NCI-H2029 (cell line): ENCODE measurements around the gene ACTL8.

Experiments
- DNase-seq: peaks from one replicate; lab custom pipeline; 2025; lab: John Stamatoyannopoulos, UW

The ACTL8 gene

DNA sequence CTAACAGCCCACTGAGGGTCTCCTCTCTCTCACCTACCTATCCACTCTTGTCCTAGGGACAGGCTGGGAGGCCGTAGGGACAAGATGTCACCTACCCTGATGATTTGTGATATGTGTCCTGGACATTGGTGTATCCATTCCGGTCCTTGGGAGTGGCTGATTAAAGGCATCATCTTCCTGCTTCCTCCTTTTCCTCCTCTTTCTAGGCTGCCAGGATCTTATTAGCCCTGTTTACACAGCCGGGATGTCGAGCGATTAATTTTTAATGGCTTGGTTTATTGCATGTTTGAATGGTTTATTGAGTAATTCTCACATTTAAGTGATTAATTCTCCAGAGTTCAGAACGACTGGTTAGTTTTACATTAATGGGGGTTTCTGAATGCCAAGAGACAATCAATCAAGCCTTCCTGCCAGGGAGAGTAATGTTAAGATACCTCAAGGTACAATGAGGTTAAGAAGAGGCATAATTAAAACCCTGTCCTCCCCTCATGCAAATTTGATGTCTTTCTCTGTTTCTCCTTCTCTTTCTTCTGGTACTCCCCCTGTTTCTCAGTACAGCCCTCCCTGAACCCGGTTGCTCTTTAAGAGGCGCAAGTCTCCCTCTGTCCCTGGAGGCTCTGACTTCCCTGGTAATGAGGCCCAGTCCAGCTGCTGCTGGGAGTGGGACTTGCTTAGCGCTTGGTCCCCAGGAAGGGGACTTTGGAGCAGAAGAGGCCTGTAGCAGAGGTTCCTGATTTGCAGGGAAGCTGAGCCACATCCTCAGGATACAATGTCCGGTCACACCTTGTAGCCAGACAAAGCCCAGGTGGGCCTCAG lies 50.9 kb downstream of the ACTL8 start:
- DNase-seq = no peak

DNA sequence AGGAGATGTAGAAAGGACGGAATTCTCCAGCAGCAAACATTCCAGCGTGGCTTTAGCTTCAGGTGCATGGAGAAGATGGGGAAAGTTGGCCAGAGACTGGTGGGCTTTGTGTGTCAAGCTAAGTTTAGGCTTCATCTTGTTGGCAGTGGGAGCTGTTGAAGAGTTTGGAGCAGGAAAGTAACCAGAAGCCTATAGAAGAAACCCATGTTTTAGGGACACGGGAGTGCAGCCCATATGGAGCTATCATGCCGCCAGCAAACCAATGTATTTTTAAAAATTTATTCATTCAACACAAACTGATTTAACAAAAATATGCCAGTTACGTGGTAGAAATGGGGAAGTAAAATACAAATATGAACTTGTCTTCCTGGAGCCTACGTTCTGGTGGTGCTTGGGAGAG lies 53.7 kb downstream of the ACTL8 start:
- no peak for DNase-seq

DNA sequence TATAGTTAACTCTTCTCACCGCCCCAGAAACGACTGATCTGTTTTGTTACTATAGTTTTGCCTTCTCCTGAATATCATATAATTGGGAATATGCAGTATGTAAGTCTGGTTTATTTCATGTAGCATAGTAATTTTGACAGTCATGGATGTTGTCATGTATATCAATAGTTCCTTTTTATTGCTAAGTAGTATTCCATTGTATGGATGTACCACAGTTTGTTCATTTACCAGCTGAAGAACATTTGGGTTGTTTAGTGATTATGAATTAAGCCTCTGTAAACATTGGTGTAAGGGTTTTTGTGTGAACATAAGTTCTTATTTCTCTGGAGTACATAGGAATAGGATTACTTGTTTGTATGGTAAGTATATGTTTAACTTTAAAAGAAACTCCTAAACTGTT lies 55.5 kb downstream of the ACTL8 start:
- DNase-seq = no peak

DNA sequence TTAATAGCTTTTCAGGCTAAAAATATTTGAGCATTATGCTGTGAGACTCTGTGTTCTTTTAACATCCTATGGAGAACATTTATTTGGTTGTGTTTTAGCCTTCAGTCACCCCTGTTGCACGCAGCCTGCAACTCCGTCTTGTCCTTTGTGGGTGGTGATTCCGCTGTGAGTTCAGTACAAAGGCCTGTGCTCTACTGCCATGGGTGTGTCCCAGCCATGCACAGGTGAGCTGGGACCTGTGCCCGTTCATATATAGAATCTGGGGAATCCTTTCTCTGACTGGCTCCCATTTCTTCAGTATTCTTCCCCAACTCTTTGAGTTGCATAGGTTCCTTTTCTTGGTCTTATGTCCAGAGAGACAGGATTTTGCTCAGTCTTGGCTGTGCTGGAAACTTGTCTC lies 61.4 kb downstream of the ACTL8 start:
- DNase-seq = no peak

DNA sequence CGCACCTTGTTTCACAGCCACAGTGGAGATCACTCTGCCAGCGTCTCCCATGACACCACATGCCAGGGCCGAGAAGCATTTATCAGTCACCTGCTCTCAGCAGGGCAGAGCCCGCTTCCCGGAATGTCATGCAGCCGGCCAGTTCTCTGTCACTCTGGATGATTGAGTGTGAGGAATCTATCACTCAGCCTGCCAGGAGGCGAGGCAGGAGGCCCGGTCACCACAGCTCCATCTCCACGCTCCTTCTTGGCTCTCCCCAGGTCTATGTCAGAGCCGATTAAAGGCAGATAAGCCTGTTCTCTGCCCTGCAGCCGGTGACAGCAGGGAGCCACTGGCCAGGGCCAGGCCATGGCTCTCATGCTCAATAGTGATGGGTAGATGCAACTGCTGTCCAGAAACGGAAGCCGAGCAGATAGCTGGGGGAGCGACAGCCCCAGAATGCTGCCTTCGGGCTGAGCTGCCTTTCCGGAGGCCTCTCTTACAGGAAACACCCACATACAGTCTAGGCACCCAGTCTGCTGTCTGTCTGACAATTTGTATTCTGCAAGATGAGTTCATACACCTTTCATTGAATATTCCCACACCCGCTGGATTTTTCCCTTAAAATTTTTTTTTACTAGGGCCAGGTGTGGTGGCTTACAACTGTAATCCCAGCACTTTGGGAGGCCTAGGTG lies 64.1 kb downstream of the ACTL8 start:
- no peak for DNase-seq

DNA sequence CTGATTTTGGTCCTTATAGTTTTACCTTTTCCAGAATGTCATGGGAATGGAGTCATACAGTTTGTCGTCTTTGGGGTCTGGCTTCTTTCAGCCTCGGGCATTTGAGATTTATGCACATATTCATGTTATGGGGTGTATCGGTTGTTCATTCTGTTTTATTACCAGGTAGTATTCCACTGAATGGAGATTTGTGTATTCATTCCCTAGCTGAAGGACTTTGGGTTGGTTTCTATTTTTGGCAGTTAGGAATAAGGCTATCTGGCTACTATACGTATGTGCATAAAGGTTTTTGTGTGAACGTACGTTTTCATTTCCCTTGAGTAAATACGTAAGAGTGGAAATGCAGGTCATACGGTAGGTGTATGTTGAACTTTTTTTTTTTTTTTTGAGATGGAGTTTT lies 65.1 kb downstream of the ACTL8 start:
- no peak for DNase-seq

DNA sequence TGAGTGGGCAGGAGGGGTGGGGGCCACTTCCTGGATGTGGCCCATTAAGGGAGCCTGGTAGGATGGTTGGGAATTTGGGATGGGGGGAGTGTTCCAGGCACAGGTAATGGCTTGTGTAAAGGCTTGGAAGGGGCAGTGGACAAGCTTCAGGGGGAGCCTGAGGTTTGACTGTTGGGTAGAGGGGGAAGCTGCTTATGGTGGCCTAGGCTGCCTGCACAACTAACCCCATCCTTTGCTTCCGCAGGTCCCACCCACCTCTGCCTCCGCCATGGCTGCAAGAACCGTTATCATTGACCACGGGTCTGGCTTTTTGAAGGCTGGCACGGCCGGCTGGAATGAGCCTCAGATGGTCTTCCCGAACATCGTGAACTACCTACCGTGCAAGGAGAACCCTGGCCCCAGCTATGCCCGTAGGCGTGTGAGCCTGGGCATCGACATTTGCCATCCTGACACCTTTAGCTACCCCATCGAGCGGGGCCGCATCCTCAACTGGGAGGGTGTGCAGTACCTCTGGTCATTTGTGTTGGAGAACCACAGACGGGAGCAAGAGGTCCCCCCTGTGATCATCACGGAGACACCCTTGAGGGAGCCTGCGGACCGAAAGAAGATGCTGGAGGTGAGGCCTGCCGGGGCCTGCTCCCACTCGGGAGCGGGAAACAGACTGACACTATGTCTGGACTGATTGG lies 67.8 kb downstream of the ACTL8 start:
- no peak for DNase-seq

DNA sequence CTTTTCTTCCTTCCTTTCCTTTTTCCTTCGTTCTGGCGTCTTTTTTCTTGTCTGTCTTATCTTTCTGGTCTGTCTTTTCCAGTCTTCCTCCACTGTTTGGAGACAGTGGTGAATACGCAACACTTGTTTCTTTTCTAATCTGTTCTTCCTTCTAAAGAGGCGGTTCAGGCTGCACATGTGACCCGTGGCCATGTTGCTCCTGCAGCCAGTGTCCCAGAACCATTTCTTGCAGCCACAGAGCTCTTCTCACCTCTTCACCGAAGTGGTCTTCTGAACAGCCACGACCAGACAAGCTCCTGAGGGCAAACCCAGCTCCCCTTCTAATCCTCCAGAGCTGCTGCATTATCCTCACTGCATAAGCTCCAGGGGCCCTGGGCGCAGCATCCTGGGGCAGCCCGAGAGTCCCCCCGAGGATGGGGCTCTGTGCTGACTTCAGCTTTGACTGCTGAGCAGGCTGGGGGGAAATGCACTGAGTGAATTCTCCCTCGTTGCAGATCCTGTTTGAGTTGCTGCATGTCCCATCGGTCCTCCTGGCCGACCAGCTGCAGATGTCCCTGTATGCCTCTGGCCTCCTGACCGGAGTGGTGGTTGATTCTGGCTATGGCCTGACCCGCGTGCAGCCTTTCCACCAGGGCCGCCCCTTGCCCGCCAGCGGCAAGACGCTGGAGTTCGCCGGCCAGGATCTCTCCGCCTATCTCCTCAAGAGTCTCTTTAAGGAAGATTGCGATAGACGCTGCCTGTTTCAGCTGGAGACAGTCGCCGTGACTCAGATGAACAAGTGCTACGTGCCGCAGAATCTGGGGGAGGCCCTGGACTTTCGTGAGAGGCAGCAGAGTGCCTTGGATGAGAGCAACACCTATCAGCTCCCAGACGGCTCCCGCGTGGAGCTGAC lies 70.4 kb downstream of the ACTL8 start:
- DNase-seq = no peak

DNA sequence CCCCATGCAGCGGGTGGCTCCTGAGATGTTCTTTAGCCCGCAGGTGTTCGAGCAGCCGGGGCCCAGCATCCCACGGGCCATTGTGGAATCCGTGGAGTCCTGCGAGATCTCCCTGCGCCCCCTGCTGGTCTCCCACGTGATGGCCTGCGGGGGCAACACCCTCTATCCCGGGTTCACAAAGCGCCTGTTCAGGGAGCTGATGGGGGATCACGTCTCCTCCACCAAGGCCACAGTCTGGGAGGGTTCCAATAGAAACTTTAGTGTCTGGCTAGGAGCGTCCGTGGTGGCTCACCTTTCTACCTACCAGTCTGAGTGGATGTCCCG lies 71.0 kb downstream of the ACTL8 start:
- no peak for DNase-seq

DNA sequence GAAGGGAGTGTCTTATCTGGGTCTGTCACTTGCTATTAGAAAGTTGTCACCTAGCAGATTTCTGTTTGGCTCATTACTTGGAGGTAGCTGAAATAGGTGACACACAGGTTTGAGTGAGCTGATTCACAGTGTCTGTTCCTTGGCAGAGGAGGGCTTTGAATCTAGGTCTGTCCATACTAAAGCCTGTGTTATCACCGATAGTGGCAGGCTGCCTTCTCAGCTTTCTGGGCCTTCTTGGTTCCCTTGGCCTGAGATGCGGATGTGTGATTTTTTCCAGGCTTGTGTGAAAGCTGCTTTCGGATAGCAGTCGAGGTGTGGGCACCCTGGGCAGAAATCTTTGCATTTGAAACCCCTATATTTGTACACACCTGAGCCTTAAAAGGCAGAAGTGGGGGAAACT lies 73.9 kb downstream of the ACTL8 start:
- no peak for DNase-seq

DNA sequence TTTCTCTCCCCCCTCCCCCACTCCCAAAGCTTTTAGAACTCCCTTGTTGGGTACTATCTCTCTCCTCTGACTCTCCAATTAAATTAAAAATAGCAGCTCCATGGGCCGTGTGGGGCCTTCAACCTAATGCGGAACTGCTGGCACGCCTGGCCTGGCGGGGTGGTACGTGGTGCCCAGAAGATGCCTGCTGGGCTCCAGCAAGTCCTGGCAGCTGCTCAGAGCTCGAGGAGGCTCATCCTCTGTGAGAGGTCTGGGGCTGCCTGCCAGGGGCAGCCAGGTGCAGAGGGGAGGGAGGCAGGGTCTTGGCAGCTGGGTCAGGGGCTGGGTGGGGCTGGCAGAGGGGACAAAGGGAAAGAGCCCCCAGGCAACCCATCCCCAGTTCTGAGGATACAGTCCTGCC lies 74.4 kb downstream of the ACTL8 start:
- peak; percentile 83 for DNase-seq

DNA sequence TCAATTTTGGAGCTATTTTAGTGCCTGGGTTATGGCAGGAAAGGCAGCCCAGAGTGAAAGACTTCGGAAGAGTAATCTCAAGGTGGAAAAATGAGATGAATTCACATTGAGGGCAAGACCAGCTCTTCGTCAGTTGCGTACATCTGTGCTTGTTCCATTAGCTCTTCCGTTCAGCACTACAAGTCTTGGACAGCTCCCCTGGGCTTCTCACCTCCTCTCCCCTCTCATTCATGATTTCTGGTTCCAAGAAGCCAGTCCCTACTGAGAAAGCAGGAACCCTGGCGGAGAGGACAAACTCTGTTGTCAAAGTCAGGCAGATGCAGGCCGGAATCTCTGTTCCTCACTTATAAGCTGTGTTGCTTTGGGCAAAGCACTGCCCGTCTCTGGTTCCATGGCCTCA lies 76.5 kb downstream of the ACTL8 start:
- DNase-seq = no peak

DNA sequence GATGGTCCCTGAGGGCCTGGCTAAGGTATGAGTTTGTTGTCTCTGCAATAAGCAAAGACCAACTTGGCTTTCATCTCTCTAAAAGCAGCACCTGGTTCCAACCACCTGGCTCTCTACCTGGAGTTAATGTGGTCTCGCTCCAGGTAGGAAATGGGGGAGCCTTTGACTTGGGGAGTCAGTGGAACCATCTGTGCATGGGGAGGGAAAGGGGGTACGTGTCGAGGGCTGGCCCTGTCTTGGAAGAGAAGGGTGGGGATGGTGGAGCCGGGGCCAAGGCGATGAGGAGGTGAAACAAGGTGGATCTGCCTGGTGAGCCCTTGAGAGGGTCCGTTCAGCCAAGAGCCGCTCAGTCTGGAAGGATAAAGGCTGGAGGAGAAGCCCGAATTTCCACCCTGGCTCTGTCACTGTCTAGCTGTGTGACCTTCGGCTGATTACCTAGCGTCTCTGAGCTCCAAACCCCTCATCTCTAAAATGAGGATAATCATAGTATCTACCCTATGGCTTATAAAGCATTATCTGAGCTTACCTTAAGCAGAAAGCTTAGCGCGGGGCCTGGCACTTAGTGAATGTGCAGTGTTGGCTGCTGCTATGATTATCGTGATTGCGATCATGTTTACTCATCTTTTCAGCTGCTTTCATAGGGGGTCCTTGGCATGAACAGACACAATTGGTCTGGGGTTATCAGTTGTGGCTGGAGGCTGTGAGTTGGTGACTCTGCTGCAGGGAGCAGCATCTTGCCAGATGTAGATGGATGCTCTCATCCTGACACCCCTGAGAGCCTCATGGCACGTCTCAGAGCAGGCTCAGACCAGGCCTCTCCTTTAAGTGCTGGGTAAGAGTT lies 78.7 kb downstream of the ACTL8 start:
- peak; percentile 35 for DNase-seq

DNA sequence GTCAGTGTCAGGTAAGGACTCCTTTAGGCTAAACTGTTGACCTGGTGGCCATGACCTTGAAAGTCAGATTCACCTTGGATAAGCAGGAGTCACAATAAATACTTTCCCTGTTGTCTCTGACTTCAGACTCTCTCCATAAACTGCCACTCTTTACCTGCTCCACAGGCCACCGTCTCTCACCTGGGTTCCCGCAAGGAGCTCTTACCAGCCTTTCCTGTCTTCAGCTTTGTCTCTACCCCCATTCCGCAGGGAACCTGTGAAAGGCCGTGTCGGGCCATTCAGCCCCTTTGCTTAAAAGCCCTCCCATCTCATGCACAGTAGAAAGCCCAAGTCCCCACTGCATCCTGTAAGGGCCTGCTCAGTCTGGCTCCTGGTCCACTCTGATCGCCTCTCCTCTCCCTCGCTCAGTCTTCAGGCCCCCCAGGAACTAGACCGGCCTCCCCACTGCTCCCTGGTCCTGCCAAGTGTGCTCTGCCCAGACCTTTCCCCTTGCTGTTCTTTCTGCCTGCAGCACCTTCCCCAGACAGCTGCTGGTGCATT lies 79.5 kb downstream of the ACTL8 start:
- DNase-seq = no peak

DNA sequence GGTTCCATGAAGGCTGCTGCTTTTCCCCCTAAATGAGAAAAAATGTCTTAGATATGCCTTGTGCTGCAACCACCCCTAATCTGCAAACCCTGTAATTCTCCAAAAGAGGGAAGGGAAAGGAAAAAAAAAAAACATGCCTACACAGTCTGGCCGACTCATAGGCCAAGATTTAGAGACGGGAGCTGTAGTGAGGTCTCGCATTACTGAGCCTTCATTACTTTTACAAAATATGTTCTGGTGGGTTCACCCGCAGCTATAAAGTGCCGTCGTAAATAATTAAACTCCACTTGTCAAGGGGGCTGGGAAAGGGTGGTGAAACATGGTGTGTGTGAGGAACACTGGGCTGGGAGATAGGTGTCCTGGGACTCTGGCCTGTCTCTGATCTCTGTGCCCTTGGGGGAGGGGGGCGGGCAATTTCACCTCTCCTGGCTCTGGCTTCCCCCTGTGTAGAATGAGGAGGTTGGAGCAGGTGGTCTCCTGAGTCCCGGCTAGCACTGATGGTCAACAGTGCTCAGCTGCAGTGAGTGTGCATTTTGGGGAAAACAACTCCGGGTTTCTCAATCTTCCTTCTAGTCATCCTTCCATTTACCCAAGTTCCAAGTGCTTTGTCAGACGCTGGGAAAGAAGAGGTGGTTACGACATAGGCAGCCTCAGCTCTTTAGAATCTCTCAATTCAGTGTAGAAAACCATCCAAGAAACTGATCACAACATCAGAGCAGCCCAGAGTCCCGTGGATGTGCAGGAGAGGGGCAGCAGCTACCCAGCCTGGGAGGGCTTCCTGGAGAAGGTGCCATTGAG lies 82.3 kb downstream of the ACTL8 start:
- DNase-seq = no peak

DNA sequence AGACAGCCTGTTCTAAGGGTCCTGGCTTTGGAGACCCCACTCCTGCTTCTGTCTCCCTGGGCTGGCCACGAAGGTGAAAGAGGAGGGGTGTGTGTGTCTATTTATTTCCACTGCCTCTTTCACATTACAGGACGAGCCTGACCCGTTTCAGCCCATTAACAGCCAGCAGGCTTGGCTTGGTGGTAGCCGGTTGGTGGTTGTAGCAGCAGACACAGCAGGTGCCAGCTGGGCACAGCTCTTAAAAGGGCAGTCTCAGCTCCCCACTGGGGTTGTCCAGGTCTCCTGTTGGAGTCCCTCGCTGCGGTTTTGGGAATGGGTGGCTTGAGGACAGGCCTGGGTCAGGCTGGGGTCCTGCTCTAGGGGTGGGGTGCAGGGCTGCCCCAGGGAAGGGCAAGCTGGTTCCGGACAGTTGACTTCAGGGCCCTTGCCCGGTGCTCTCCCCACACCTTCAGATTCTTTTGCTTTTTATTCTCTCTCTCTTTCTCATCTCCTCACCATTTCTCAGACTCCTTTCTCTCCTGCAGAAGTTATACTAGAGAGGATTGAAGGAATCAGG lies 84.6 kb downstream of the ACTL8 start:
- DNase-seq = no peak

DNA sequence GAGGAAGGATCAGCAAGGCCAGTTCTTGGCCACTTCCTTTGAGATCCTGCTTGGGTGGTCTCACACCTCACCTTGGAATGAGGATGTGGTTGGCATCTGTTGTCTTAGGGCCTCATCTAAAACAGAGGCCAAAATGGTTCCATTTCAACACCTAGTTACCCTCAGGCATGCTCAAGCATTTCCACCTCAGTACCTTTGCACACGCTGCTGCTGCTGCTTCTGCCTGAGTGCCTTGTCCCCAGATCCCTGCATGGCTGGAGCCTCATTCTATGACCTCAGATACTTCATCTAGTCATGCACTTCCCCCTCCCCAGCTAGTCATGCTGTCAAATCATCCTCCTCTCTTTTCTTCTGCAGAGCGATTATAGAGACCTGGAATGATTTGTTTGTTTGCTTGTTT lies 86.8 kb downstream of the ACTL8 start:
- DNase-seq = no peak

DNA sequence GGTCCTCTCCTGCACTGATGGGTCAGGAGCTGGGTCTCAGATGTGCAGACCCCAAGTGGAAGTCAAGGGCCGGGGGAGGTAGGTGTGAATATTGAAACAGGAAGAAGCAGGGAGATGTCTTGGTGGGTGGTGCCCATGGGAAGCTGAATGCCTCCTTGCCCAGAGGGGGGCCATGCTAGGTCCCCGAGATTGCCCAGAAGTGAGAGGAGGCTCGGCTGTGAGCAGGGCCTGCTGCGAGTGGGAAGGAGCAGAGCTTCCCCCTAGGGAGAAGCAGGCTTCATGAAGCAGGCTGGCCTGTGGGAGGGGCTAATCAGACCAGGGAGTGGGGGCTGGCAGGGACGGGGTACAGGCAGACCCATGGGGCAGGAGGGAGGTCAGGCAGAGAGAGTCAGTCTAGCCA lies 87.6 kb downstream of the ACTL8 start:
- no peak for DNase-seq

DNA sequence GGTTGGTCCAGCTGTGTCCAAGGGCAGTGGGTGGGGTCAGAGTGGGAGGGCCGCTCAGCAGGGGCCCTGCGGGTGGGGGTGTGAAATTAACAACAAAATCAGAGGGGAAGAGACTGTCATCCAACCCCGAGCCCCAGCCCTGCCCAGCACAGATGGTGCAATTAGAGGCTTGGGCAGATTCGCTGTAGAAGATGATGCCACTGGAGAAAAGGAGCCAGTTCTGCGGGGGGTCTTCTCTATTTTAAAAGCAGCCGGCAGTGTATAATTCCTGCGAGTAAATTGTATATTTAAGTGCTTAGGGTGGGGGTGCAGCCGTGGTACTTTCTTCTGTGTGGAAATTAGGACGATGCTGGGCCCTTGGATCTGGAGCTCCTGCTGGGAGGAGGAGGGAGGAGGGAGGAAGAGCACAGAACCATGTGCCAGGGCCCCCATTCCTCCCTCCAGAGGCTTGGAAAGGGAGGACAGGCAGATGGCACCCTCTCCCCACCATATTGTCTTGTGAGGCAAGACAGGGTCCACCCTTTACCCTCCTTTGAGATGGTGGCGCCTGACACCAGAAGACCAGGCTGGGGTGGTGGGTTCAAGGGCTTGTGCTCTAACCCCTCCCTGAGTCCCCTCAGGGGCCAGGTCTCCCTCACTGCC lies 89.2 kb downstream of the ACTL8 start:
- no peak for DNase-seq
